ENCODE results near the gene WDFY4.

WDFY4 gene

GRCh38 chr10:48684792-48685623, at the start of gene WDFY4:
Gene WDFY4, plus strand, starts transcription at chr10:48684873. Its CDS starts 24,860 bp downstream, at chr10:48709733.
- no peak for TF ChIP-seq CTCF (IDR thresholded peaks at IDR 0.05; ENCODE audit: poor library complexity, severe bottlenecking)
- Histone ChIP-seq H3K9me3 (ENCODE audit: severe bottlenecking) (no peaks in the 10 kb centered on the region), H3K4me3 (ENCODE audit: severe bottlenecking) (no peak within 1 kb of the TSS), H3K27me3 (ENCODE audit: insufficient read depth, poor library complexity, severe bottlenecking) (no peaks in the 10 kb centered on the region), H3K4me1 (ENCODE audit: insufficient read depth, poor library complexity, severe bottlenecking) (no peaks in the 10 kb centered on the region), H3K36me3 (ENCODE audit: low read depth) (no peaks in the 10 kb centered on the region), H3K27ac (ENCODE audit: poor library complexity, severe bottlenecking) (no peak within 1 kb of the TSS)
- ATAC-seq (ENCODE audit: low read depth) (no peak), DNase-seq (ENCODE audit: low spot score) (no peak)

GRCh38 chr10:48634984-48635557, 49.6 kb upstream of the WDFY4 start:
- TF ChIP-seq CTCF (IDR thresholded peaks at IDR 0.05; ENCODE audit: poor library complexity, severe bottlenecking): no peak
- ATAC-seq (ENCODE audit: low read depth) (no peak), DNase-seq (ENCODE audit: low spot score) (no peak)
- no peak overlapping the region for H3K27ac ChIP-seq (ENCODE audit: poor library complexity, severe bottlenecking)
- no peaks in the 10 kb centered on the region for H3K9me3 ChIP-seq (ENCODE audit: severe bottlenecking)
- no peaks in the 10 kb centered on the region for H3K4me1 ChIP-seq (ENCODE audit: insufficient read depth, poor library complexity, severe bottlenecking)
- no peaks in the 10 kb centered on the region for H3K36me3 ChIP-seq (ENCODE audit: low read depth)
- H3K4me3 ChIP-seq (ENCODE audit: severe bottlenecking): no peak overlapping the region
- H3K27me3 ChIP-seq (ENCODE audit: insufficient read depth, poor library complexity, severe bottlenecking): peaks cover 6% of the 10 kb centered on the region

GRCh38 chr10:48636231-48636630, 48.4 kb upstream of the WDFY4 start:
- Histone ChIP-seq H3K27me3 (ENCODE audit: insufficient read depth, poor library complexity, severe bottlenecking) (peaks cover under 1% of the 10 kb centered on the region), H3K4me1 (ENCODE audit: insufficient read depth, poor library complexity, severe bottlenecking) (no peaks in the 10 kb centered on the region), H3K9me3 (ENCODE audit: severe bottlenecking) (no peaks in the 10 kb centered on the region), H3K36me3 (ENCODE audit: low read depth) (no peaks in the 10 kb centered on the region), H3K27ac (ENCODE audit: poor library complexity, severe bottlenecking) (no peak overlapping the region), H3K4me3 (ENCODE audit: severe bottlenecking) (no peak overlapping the region)
- no peak for TF ChIP-seq CTCF (IDR thresholded peaks at IDR 0.05; ENCODE audit: poor library complexity, severe bottlenecking)
- ATAC-seq (ENCODE audit: low read depth) (no peak), DNase-seq (ENCODE audit: low spot score) (no peak)

GRCh38 chr10:48636901-48637300, 47.8 kb upstream of the WDFY4 start:
- H3K27me3 ChIP-seq (ENCODE audit: insufficient read depth, poor library complexity, severe bottlenecking): no peaks in the 10 kb centered on the region
- ATAC-seq (ENCODE audit: low read depth): no peak

More at GRCh38 chr10:48636901-48637300, 47.8 kb upstream of the WDFY4 start:
- Histone ChIP-seq H3K9me3 (ENCODE audit: severe bottlenecking) (no peaks in the 10 kb centered on the region), H3K4me3 (ENCODE audit: severe bottlenecking) (no peak overlapping the region), H3K27ac (ENCODE audit: poor library complexity, severe bottlenecking) (no peak overlapping the region), H3K36me3 (ENCODE audit: low read depth) (no peaks in the 10 kb centered on the region), H3K4me1 (ENCODE audit: insufficient read depth, poor library complexity, severe bottlenecking) (no peaks in the 10 kb centered on the region)
- DNase-seq (ENCODE audit: low spot score): no peak
- TF ChIP-seq CTCF (IDR thresholded peaks at IDR 0.05; ENCODE audit: poor library complexity, severe bottlenecking): no peak
